ENCODE data around the gene TMOD4. TPM values are rescaled to one million over a fixed set of nuclear protein-coding genes. Genes with fewer than 3 reads are reported as not detected.
"Not testable (repeated sequence)": the region's sequence is repeated elsewhere in the genome, so short reads cannot be mapped to it uniquely, and the experiment has no call there.

TMOD4 gene
- total RNA-seq, 1 experiment from 2014 or later, result 0.80 TPM

DNA sequence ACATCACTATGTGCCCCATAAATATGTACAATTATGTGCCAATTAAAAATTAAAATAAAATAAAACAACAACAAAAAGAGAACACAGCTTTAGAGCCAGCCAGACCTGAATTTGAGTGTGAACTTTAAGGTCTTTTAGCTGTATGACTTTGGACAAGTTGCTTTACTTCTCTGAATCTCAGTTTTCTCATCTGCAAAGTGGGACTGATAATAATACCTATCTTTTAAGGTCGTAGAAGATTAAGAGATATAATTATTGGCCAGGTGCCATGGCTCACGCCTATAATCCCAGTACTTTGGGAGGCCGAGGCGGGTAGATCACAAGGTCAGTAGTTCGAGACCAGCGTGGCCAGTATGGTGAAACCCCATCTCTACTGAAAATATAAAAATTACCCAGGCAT lies 17.5 kb upstream of the TMOD4 start:
- no peak for DNase-seq
- no peaks in the 10 kb centered on the region for H3K27me3 ChIP-seq (ENCODE audit: control insufficient read depth, insufficient read depth, low read length)
- no peak overlapping the region for H3K4me3 ChIP-seq (ENCODE audit: insufficient read depth, low read depth, low read length)
- H3K36me3 ChIP-seq (replicated peaks; ENCODE audit: control insufficient read depth, insufficient read depth, low read length), result no peaks in the 10 kb centered on the region

DNA sequence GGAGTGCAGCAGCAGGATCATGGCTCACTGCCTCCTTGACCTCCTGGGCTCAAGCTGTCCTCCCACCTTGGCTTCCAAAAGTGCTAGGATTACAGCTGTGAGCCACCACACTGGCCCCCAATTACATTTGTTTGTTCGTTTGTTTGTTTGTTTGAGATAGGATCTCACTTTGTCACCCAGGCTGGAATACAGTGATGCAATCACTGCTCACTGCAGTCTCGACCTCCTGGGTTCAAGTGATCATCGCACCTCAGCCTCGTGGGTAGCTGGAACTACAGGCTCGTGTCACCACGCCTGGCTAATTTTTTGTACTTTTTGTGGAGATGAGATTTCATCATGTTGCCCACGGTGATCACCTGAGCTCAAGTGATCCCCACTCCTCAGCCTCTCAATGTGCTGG lies 16.3 kb upstream of the TMOD4 start:
- Histone ChIP-seq H3K27me3 (ENCODE audit: control insufficient read depth, insufficient read depth, low read length) (no peaks in the 10 kb centered on the region), H3K36me3 (replicated peaks; ENCODE audit: control insufficient read depth, insufficient read depth, low read length) (no peaks in the 10 kb centered on the region), H3K4me3 (ENCODE audit: insufficient read depth, low read depth, low read length) (no peak overlapping the region)
- no peak for DNase-seq

DNA sequence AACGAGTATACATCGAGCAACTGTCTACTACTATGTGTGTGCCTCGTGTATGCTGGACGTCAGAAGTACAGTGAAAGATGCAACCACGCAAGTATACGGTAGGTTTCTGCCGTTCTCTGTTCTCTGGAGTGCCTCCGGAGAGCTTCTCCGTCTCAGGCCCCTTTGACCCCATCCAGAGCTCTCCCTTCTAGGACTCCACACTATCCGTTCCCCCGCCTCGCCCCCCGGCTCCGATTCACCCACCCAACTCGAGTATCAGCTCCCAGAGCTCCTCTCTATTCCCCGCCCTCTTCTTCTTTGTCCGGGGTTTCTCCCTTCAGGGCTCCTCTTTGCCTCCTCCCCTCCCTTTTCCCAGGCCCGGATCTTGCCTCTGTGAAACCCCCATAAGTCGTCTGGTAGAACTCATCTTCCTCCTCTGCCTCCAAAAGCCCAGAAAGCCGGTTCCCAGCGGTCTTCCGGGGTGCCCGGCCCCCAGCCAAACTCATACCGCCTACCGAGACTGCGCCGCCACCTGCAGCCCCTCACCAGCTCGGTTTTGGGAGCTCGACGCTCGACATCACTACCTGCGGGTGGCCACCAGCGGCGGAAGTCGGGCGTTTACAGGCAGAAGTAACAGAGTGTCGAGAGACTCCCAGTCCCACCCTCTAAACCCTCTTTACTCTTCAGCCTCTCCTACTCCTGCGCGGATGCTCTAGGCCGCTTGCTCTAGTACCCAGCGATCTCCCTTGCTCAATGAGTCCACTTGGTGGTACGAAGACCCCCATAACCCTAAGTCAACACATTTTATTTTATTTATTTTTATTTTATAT lies 14.1 kb upstream of the TMOD4 start, which contains the start of gene VPS72:
TSS of gene VPS72 (minus strand) at position 561 of the 809 bp plus-strand sequence. CDS start at position 485, 76 bp downstream.
- H3K27me3 ChIP-seq (ENCODE audit: control insufficient read depth, insufficient read depth, low read length), result no peaks in the 10 kb centered on the region
- peak; percentile 94 for DNase-seq
- H3K36me3 ChIP-seq (replicated peaks; ENCODE audit: control insufficient read depth, insufficient read depth, low read length), result peaks cover 8% of the 10 kb centered on the region

DNA sequence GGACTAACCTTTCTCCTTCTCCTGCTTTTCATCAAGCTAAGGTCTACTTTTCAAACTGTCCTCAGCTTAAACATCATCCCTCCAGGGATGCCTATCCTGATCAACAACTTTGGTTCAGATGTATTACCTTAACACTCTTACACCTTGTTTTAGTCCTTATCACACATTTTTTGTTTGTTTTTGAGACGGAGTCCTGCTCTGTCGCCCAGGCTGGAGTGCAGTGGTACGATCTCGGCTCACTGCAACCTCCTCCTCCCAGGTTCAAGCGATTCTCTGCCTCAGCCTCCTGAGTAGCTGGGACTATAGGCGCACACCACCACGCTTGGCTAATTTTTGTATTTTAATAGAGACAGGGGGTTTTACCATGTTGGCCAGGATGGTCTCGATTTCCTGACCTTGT lies 12.9 kb upstream of the TMOD4 start:
- not testable (repeated sequence) for H3K4me3 ChIP-seq (ENCODE audit: insufficient read depth, low read depth, low read length); H3K27me3 ChIP-seq (ENCODE audit: control insufficient read depth, insufficient read depth, low read length); DNase-seq
- peaks cover 12% of the 10 kb centered on the region for H3K36me3 ChIP-seq (replicated peaks; ENCODE audit: control insufficient read depth, insufficient read depth, low read length)

More for the DNA sequence above, 14.1 kb upstream of the TMOD4 start, which contains the start of gene VPS72:
- H3K4me3 ChIP-seq (ENCODE audit: insufficient read depth, low read depth, low read length), result peak within 1 kb of the TSS; percentile 75

DNA sequence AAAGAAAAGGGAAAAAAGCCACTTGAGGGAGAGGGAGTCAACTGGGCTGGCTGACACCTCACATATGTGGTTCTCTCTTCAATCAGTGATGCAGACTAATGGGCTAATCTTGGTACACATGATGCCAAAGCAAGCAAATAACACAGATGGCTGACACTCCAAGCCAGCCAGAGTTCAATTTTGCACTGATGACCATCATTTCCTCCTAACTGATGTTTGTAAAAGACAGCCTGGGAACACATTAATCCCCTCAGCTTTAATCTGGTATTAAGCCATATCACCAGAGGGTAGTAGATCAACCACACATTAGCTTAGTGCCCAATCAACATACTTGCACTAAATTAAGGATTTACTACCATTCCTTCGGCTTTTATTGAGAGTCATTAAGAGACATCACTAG lies 11.4 kb upstream of the TMOD4 start:
- Histone ChIP-seq H3K27me3 (ENCODE audit: control insufficient read depth, insufficient read depth, low read length) (no peaks in the 10 kb centered on the region), H3K4me3 (ENCODE audit: insufficient read depth, low read depth, low read length) (no peak overlapping the region), H3K36me3 (replicated peaks; ENCODE audit: control insufficient read depth, insufficient read depth, low read length) (peaks cover 17% of the 10 kb centered on the region)
- DNase-seq, result no peak

DNA sequence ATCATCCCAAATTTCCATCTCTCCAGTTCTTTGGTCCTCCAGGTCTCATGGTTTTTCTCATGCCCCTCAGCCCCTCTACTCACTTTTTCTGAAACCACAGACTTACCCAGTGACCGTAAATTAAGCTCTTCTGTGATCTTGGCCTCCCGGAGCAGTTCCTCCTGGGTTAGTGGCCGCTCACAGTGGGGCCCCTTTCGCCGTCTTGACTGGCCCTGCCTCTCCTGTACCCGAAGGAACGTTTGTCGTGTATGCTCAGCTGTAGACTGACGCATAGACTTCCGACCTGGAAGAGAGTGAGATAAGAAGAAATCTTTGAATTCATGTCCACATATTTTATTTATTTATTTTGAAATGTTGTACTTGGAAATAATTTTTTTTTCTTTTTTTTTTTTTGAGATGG lies 8.4 kb upstream of the TMOD4 start:
- peaks cover 26% of the 10 kb centered on the region for H3K36me3 ChIP-seq (replicated peaks; ENCODE audit: control insufficient read depth, insufficient read depth, low read length)
- DNase-seq, result no peak
- H3K27me3 ChIP-seq (ENCODE audit: control insufficient read depth, insufficient read depth, low read length), result no peaks in the 10 kb centered on the region
- no peak overlapping the region for H3K4me3 ChIP-seq (ENCODE audit: insufficient read depth, low read depth, low read length)

DNA sequence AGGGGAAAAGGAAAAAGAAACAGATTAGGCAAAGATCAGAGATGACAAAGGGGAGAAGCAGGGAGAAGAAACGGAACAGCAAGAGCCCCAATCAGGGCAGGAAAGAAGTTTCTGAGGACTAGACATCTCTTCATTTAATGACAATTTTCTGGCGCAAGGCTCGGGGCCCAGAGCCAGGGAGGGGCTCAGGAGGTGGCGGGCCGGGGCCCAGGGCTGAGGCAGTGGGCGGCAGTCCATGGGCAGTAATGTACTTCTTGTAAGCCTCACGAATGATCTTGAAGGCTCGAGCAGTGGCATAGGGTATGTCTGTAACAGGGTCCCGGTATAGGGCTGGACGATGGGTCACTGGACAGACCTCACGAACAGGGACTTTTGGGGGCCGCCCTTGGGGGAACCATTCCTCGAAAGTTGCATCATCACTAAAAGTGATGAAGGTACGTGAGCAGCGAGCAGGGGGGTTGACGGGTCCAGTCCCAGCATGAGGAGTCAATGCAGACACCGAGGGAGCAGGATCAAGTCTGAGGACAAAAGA lies 799 bp upstream of the TMOD4 start:
- Histone ChIP-seq H3K36me3 (replicated peaks; ENCODE audit: control insufficient read depth, insufficient read depth, low read length) (peaks cover 17% of the 10 kb centered on the region), H3K4me3 (ENCODE audit: insufficient read depth, low read depth, low read length) (no peak overlapping the region), H3K27me3 (ENCODE audit: control insufficient read depth, insufficient read depth, low read length) (no peaks in the 10 kb centered on the region)
- no peak for DNase-seq

DNA sequence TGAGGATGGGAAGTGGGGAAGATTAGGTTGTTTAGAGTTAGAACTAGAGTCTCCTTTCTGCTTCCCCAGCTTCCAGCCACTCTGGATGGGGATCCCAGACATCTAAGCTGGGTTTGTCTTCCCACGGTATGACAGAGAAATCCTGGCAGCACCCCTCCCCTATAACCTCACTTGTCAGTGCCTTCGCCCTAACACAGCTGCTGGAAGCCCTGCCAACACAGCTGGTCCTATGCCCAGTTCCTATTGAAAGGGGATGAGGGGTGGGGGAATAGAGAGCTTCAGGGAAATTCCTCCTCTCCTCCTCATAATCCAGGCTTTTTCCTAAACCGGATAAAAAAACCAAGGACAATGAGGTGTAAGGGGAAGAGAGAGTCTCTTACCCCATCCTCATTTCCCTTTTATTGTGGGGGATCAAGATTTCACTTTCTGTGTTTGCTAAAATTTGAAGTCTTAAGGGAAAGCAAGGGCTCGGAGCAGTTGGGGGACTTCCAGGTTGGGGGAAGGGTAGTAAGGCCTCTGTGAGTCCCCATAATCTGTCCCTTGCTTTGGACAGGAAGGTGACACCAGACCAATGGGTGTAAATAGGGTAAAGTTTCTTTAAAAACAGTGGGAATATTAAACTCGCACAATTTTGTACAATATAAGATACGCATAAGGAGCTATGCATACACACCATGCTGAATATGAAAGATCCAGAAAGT lies 590 bp downstream of the TMOD4 start:
- no peaks in the 10 kb centered on the region for H3K27me3 ChIP-seq (ENCODE audit: control insufficient read depth, insufficient read depth, low read length)
- H3K36me3 ChIP-seq (replicated peaks; ENCODE audit: control insufficient read depth, insufficient read depth, low read length), result peaks cover 11% of the 10 kb centered on the region
- no peak for DNase-seq
- H3K4me3 ChIP-seq (ENCODE audit: insufficient read depth, low read depth, low read length), result no peak overlapping the region

DNA sequence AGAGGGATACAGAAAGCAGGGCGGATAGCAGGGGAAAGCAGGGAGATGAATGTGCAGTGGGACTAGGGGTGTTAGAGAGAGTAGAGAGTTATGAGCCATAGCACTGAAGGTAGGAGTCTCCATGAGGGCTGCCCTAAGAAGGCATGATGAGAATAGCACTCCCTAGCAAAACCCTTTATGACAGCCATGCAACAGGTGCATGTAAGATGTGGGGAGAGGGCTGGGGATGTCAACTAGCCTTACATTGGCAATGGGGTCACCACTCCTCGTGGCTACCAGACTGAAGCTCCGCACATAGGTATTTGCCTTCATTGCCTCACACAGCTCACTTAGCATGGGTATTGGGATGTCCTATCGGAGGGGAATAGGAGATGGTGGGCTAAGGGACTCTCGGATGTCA lies 4.6 kb downstream of the TMOD4 start:
- Histone ChIP-seq H3K4me3 (ENCODE audit: insufficient read depth, low read depth, low read length) (no peak overlapping the region), H3K36me3 (replicated peaks; ENCODE audit: control insufficient read depth, insufficient read depth, low read length) (peaks cover 4% of the 10 kb centered on the region), H3K27me3 (ENCODE audit: control insufficient read depth, insufficient read depth, low read length) (no peaks in the 10 kb centered on the region)
- DNase-seq, result no peak

DNA sequence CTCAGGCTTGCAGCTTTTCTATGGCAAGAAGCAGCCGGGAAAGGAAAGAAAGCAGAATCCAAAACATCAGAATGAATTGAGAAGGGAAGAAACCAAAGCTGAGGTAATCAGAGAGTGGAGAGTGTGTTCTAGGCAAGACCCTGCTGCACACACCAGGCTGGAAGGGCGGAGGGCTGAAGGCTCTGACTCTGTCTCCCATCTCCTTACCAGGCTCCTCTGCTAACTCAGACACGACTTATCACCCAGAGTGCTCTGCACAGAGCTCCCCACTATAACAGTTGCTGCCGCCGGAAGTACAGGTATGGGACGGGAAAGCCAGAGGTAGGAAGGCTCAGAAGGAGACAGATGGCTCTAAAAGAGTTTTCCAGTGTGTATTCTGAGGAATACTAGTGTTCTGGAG lies 8.7 kb downstream of the TMOD4 start:
- no peak for DNase-seq
- H3K36me3 ChIP-seq (replicated peaks; ENCODE audit: control insufficient read depth, insufficient read depth, low read length), result peaks cover 4% of the 10 kb centered on the region
- H3K4me3 ChIP-seq (ENCODE audit: insufficient read depth, low read depth, low read length), result no peak overlapping the region
- no peaks in the 10 kb centered on the region for H3K27me3 ChIP-seq (ENCODE audit: control insufficient read depth, insufficient read depth, low read length)

DNA sequence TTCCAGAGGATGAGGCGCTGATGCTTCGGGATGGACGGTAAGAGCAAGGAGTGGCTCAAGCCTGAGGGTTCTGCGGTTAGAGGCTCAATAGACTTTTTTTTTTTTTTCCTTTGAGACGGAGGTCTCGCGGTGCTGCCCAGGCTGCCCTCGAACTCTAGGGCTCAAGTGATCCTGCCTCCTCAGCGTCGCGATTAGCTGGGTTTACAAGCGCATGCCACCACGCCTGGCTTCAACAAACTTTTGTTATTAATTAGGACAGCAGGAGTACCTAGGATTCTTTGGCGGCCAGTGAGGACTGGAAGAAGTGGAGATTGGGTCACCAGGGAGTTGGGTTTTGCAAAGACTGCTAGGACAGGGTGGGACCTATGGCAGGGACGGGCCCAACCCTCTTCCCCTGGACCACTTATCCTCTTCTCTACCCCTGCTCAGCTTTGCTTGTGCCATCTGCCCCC lies 9.2 kb downstream of the TMOD4 start:
- Histone ChIP-seq H3K4me3 (ENCODE audit: insufficient read depth, low read depth, low read length) (peak overlapping the region; percentile 62), H3K36me3 (replicated peaks; ENCODE audit: control insufficient read depth, insufficient read depth, low read length) (peaks cover 7% of the 10 kb centered on the region), H3K27me3 (ENCODE audit: control insufficient read depth, insufficient read depth, low read length) (no peaks in the 10 kb centered on the region)
- DNase-seq, result no peak

DNA sequence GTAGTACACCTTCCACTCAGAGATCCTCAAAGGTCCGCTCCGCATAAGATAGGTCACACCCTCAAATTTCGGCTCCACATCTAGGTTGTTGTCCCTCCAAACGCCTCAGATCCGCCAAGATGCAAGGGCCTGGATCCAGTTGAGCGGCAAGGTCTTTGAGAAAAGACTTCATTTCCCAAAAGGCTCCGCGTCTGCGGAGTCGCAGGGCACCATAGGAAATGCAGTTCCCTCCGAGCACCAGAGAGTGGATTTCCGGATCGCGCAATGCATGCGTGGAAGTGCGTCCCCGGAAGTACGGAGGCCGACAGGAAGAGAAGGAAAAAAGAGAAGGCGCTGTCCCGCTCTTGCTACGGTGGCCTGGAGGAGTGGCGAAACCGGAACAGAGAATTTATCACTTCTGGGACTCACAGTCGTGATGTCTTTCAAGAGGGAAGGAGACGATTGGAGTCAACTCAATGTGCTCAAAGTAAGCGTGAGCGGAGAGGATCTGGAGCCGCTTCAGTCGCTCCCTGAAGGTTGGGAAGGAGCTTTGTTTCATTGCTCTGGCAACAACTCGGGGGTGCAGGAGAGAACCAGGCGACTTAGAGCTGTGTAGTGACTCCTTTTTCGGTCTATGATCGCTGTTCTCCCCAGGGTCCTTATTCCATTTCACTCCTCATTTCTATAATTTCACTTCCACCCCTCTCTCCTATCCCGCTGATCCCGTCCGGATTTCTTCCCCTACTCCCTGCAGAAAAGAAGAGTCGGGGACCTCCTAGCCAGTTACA lies 9.9 kb downstream of the TMOD4 start, which contains the start of the genes LYSMD1 and SCNM1:
TSS of gene LYSMD1 (minus strand) at position 165 of the 767 bp plus-strand sequence. CDS start 644 bp downstream, outside the sequence.
TSS of gene SCNM1 (plus strand) at position 407 of the 767 bp plus-strand sequence. CDS start at position 416, 9 bp downstream.
- Histone ChIP-seq H3K4me3 (ENCODE audit: insufficient read depth, low read depth, low read length) (peak within 1 kb of the TSS; percentile 62), H3K27me3 (ENCODE audit: control insufficient read depth, insufficient read depth, low read length) (no peaks in the 10 kb centered on the region), H3K36me3 (replicated peaks; ENCODE audit: control insufficient read depth, insufficient read depth, low read length) (peaks cover 7% of the 10 kb centered on the region)
- DNase-seq, result peak; percentile 88

DNA sequence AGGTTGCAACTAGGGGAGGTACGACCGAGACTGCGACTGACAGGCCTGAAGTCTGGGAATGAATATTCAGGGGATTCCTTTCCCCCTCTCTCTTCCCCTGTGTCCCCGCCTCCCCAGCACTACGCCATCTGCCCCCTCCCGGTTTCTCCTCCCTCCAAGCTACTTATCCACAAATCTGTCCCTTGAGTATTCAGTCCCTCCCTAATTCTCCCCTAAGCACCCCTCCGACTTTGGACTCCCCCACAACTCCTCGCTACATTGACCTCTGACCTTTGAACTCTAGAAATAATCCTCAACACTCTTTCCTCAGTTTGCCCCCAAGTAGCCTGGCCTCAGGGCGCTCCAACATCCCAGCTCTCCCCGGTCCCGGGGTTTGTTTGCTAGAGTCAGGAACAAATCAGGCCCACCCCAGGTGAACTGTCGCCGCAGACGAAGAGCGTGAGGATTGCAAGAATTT lies 10.5 kb downstream of the TMOD4 start:
- peak; percentile 89 for DNase-seq
- H3K4me3 ChIP-seq (ENCODE audit: insufficient read depth, low read depth, low read length), result peak overlapping the region; percentile 62

DNA sequence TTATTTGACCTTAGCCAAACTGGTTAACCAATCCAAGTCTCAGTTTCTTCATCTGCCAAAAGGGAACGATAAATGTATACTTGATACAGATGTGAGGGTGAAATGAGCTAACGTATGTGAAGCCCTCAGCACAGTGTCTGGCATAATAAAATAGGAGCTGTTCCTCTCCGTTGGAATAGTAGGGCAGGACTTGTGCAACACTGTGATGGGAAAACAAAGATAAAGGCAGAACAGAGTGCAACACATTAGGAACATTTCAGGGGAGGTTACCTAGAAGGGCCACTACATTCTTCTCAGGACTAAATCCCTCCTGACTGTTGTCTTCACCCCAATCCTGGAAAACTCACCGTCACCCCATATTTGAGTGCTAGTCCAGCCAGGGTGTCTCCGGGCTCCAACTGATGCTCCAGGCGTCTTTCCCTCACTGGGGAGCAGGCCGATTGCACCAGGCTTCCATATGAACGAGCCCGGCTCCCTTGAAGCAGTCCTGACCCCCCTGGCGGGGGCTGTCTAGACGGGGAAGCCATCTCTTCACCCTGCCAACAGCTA lies 11.0 kb downstream of the TMOD4 start:
- H3K27me3 ChIP-seq (ENCODE audit: control insufficient read depth, insufficient read depth, low read length), result no peaks in the 10 kb centered on the region

More for the DNA sequence above, 10.5 kb downstream of the TMOD4 start:
- Histone ChIP-seq H3K27me3 (ENCODE audit: control insufficient read depth, insufficient read depth, low read length) (no peaks in the 10 kb centered on the region), H3K36me3 (replicated peaks; ENCODE audit: control insufficient read depth, insufficient read depth, low read length) (peaks cover 9% of the 10 kb centered on the region)

More for the DNA sequence above, 11.0 kb downstream of the TMOD4 start:
- H3K4me3 ChIP-seq (ENCODE audit: insufficient read depth, low read depth, low read length), result peak overlapping the region; percentile 62
- DNase-seq, result no peak
- H3K36me3 ChIP-seq (replicated peaks; ENCODE audit: control insufficient read depth, insufficient read depth, low read length), result peaks cover 10% of the 10 kb centered on the region

Measured in H7 (cell line).